HG03571 (cell line): Measurements from ENCODE around the gene XYLT1.

Experiments used
- ATAC-seq: cut with Tn5 transposase; IDR thresholded peaks from one replicate; pipeline ENCODE4 v1.9.1; 2021; ENCODE audit not compliant: unreplicated experiment

Gene XYLT1

GRCh38 chr16:17377360-17378324 is 93.1 kb downstream of the XYLT1 start:
- no peak for ATAC-seq

- ATAC-seq, result no peak
Measured at GRCh38 chr16:17375461-17376304, 95.1 kb downstream of the XYLT1 start.

- ATAC-seq, result no peak
Measured at GRCh38 chr16:17374668-17375255, 96.0 kb downstream of the XYLT1 start.

- ATAC-seq, result no peak
Measured at GRCh38 chr16:17373533-17373932, 97.2 kb downstream of the XYLT1 start.

GRCh38 chr16:17372386-17372785 is 98.4 kb downstream of the XYLT1 start:
- no peak for ATAC-seq

- no peak for ATAC-seq
Measured at GRCh38 chr16:17371299-17371698, 99.5 kb downstream of the XYLT1 start.

GRCh38 chr16:17370731-17371285 is 100.0 kb downstream of the XYLT1 start:
- no peak for ATAC-seq

GRCh38 chr16:17370223-17370707 is 100.5 kb downstream of the XYLT1 start:
- no peak for ATAC-seq

- ATAC-seq, result peak; percentile 70
Measured at GRCh38 chr16:17369421-17370222, 101.1 kb downstream of the XYLT1 start.

- ATAC-seq, result no peak
Measured at GRCh38 chr16:17368951-17369350, 101.8 kb downstream of the XYLT1 start.

GRCh38 chr16:17368446-17368845 is 102.3 kb downstream of the XYLT1 start:
- no peak for ATAC-seq

GRCh38 chr16:17367923-17368322 is 102.8 kb downstream of the XYLT1 start:
- no peak for ATAC-seq

GRCh38 chr16:17367036-17367435 is 103.7 kb downstream of the XYLT1 start:
- no peak for ATAC-seq

- ATAC-seq, result no peak
Measured at GRCh38 chr16:17366299-17366961, 104.3 kb downstream of the XYLT1 start.

- ATAC-seq, result no peak
Measured at GRCh38 chr16:17365591-17366298, 105.0 kb downstream of the XYLT1 start.

- no peak for ATAC-seq
Measured at GRCh38 chr16:17365211-17365541, 105.6 kb downstream of the XYLT1 start.

- no peak for ATAC-seq
Measured at GRCh38 chr16:17364319-17365210, 106.2 kb downstream of the XYLT1 start.

GRCh38 chr16:17362946-17363345 is 107.8 kb downstream of the XYLT1 start:
- ATAC-seq, result no peak
